Neuronal stem cell (in vitro differentiated cells): ENCODE measurements around the gene ASS1.
A peak's percentile ranks its signal among the peaks of the same experiment; 100 is the strongest.

ENCODE experiments used
- DNase-seq: peaks from one replicate; pipeline ENCODE4 v3.0.0-alpha.2; 2013; ENCODE audit warnings: low spot score
- H2AFZ ChIP-seq: one replicate; pipeline ENCODE4 v1.6.1; 2013; ENCODE audit warnings: mild to moderate bottlenecking, low read length, inconsistent platforms
- H2AK5ac ChIP-seq: 2 replicates; pipeline ENCODE4 v1.6.1; 2013; ENCODE audit warnings: low read depth, mild to moderate bottlenecking, inconsistent platforms, low read length, moderate library complexity, mixed read lengths
- H2BK120ac ChIP-seq: 2 replicates; pipeline ENCODE4 v1.6.1; 2013; ENCODE audit warnings: low read depth, mild to moderate bottlenecking, inconsistent platforms, low read length, moderate library complexity, mixed read lengths
- H2BK12ac ChIP-seq: one replicate; pipeline ENCODE4 v1.6.1; 2013; ENCODE audit warnings: low read length, inconsistent platforms
- H2BK15ac ChIP-seq: 2 replicates; pipeline ENCODE4 v1.6.1; 2013; ENCODE audit warnings: mild to moderate bottlenecking, low read length, inconsistent platforms, mixed read lengths
- H2BK5ac ChIP-seq: one replicate; pipeline ENCODE4 v1.6.1; 2013; ENCODE audit warnings: inconsistent platforms, mild to moderate bottlenecking, low read length, moderate library complexity
- H3K14ac ChIP-seq: one replicate; pipeline ENCODE4 v1.6.1; 2013; ENCODE audit warnings: low read length, inconsistent platforms
- H3K18ac ChIP-seq: 2 replicates; pipeline ENCODE4 v1.6.1; 2013; ENCODE audit warnings: low read length, inconsistent platforms
- H3K23ac ChIP-seq: 2 replicates; pipeline ENCODE4 v1.6.1; 2013; ENCODE audit warnings: low read depth, mild to moderate bottlenecking, mixed read lengths, low read length, inconsistent platforms; ENCODE audit not compliant: poor library complexity
- H3K27ac ChIP-seq: replicated peaks from 3 replicates; pipeline ENCODE4 v1.5.1; 2013; ENCODE audit warnings: low read length, inconsistent platforms
- H3K27me3 ChIP-seq, 3 experiments: 2 replicates each; pipeline ENCODE4 v1.6.1; 2013; ENCODE audit warnings: low read length in 3 of 3, mild to moderate bottlenecking in 2 of 3, inconsistent platforms in 1 of 3, low read depth in 1 of 3, mixed read lengths in 1 of 3, moderate library complexity in 1 of 3; ENCODE audit not compliant: control insufficient read depth in 3 of 3, insufficient read depth in 3 of 3
- H3K36me3 ChIP-seq, 2 donors: replicated peaks in 1 of 2; 2 replicates each; pipeline ENCODE4 v1.6.1; 2013; ENCODE audit warnings: low read length in 2 of 2; ENCODE audit not compliant: control insufficient read depth in 2 of 2, insufficient read depth in 2 of 2
- H3K4ac ChIP-seq: 2 replicates; pipeline ENCODE4 v1.6.1; 2013; ENCODE audit warnings: inconsistent platforms, mild to moderate bottlenecking, low read length, moderate library complexity
- H3K4me1 ChIP-seq, 2 donors: 1 replicate in 1 of 2; 2 replicates in 1 of 2; pipeline ENCODE4 v1.6.1; 2013; ENCODE audit warnings: low read length in 2 of 2, low read depth in 1 of 2; ENCODE audit not compliant: control insufficient read depth in 2 of 2, insufficient read depth in 1 of 2
- H3K4me2 ChIP-seq: one replicate; pipeline ENCODE4 v1.6.1; 2013; ENCODE audit warnings: mild to moderate bottlenecking, low read length, inconsistent platforms; ENCODE audit not compliant: insufficient read depth, poor library complexity, severe bottlenecking
- H3K4me3 ChIP-seq, 2 donors: 2 replicates each; pipeline ENCODE4 v1.5.1; 2013; ENCODE audit warnings: low read length in 2 of 2, mild to moderate bottlenecking in 2 of 2, inconsistent platforms in 1 of 2, moderate library complexity in 1 of 2
- H3K79me1 ChIP-seq: one replicate; pipeline ENCODE4 v1.6.1; 2013; ENCODE audit warnings: low read depth, mild to moderate bottlenecking, inconsistent platforms, low read length, moderate library complexity
- H3K9ac ChIP-seq: one replicate; pipeline ENCODE4 v1.6.1; 2013; ENCODE audit warnings: mild to moderate bottlenecking, low read depth, low read length, inconsistent platforms; ENCODE audit not compliant: poor library complexity
- H3K9me3 ChIP-seq, 2 donors: replicated peaks in 1 of 2; 2 replicates each; pipeline versions ENCODE3 to v1.6.1; 2013; ENCODE audit warnings: low read length in 2 of 2, mild to moderate bottlenecking in 2 of 2, inconsistent platforms in 1 of 2, low read depth in 1 of 2, mixed read lengths in 1 of 2, moderate library complexity in 1 of 2; ENCODE audit not compliant: control insufficient read depth in 2 of 2, insufficient read depth in 1 of 2
- H4K8ac ChIP-seq: one replicate; pipeline ENCODE4 v1.6.1; 2013; ENCODE audit warnings: low read depth, mild to moderate bottlenecking, inconsistent platforms, low read length, moderate library complexity
- H4K91ac ChIP-seq: one replicate; pipeline ENCODE4 v1.6.1; 2013; ENCODE audit warnings: low read length, low read depth, mild to moderate bottlenecking, inconsistent platforms; ENCODE audit not compliant: poor library complexity
- WGBS, 2 donors: extraction: QIAGEN DNeasy Blood & Tissue Kit; methylation state at CpG; one replicate each; pipeline ENCODE4 v1.1.7; 2013; ENCODE audit warnings: missing lambda C conversion rate in 2 of 2, mixed read lengths in 1 of 2; ENCODE audit not compliant: insufficient read length in 2 of 2, insufficient replicate concordance in 1 of 2; ENCODE audit errors: extremely low coverage in 2 of 2; 5-methylcytosine and 5-hydroxymethylcytosine counted together

ASS1 gene

GRCh38 chr9:130418776-130419175 is 26.0 kb upstream of the ASS1 start:
- peaks cover 0 to 2% of the 10 kb centered on the region in 2 donors for H3K4me1 ChIP-seq
- H3K23ac ChIP-seq, result no peak overlapping the region
- H2BK15ac ChIP-seq, result no peak overlapping the region
- no peak overlapping the region for H3K18ac ChIP-seq
- peaks cover 0 to 6% of the 10 kb centered on the region in 2 donors for H3K9me3 ChIP-seq
- no peak overlapping the region for H3K27ac ChIP-seq
- no CpG with 5 or more reads among the region's 18 CpGs for WGBS, 2 donors
- H3K4me3 ChIP-seq, result no peak overlapping the region
- H3K14ac ChIP-seq, result no peak overlapping the region
- no peaks in the 10 kb centered on the region for H3K79me1 ChIP-seq
- H4K91ac ChIP-seq, result no peak overlapping the region
- H2BK12ac ChIP-seq, result no peak overlapping the region
- no peak overlapping the region for H4K8ac ChIP-seq
- no peak overlapping the region for H2AFZ ChIP-seq
- peaks cover 0 to 37% (median 0%) of the 10 kb centered on the region in 3 experiments for H3K27me3 ChIP-seq
- no peak for DNase-seq
- H3K4me2 ChIP-seq, result no peak overlapping the region
- no peaks in the 10 kb centered on the region for H3K36me3 ChIP-seq
- no peak overlapping the region for H3K4ac ChIP-seq
- no peak overlapping the region for H2BK5ac ChIP-seq
- H3K9ac ChIP-seq, result no peak overlapping the region
- peak overlapping the region; percentile 30 for H2AK5ac ChIP-seq
- H2BK120ac ChIP-seq, result no peak overlapping the region

GRCh38 chr9:130419521-130420035 is 25.2 kb upstream of the ASS1 start:
- H3K23ac ChIP-seq, result no peak overlapping the region
- WGBS, 2 donors, result no CpG with 5 or more reads among the region's 8 CpGs
- H3K4me2 ChIP-seq, result no peak overlapping the region

GRCh38 chr9:130421154-130421801 is 23.5 kb upstream of the ASS1 start:
- Histone ChIP-seq H3K23ac (no peak overlapping the region), H4K8ac (no peak overlapping the region), H3K4me2 (no peak overlapping the region), H3K9ac (no peak overlapping the region), H3K9me3 (peaks cover 0 to 6% of the 10 kb centered on the region in 2 donors), H3K14ac (no peak overlapping the region), H3K27me3 (peaks cover 0 to 37% (median 0%) of the 10 kb centered on the region in 3 experiments), H2AFZ (peak overlapping the region; percentile 66), H2BK15ac (no peak overlapping the region), H2BK12ac (no peak overlapping the region), H3K36me3 (no peaks in the 10 kb centered on the region), H4K91ac (no peak overlapping the region), H3K4me1 (peaks cover 0 to 2% of the 10 kb centered on the region in 2 donors), H3K4me3 (no peak overlapping the region), H2AK5ac (no peak overlapping the region), H2BK5ac (no peak overlapping the region), H3K79me1 (no peaks in the 10 kb centered on the region), H3K18ac (peak overlapping the region; percentile 46), H2BK120ac (no peak overlapping the region), H3K27ac (no peak overlapping the region), H3K4ac (no peak overlapping the region)
- no peak for DNase-seq
- no CpG with 5 or more reads among the region's 17 CpGs for WGBS, 2 donors

More at GRCh38 chr9:130419521-130420035, 25.2 kb upstream of the ASS1 start:
- H3K36me3 ChIP-seq, result no peaks in the 10 kb centered on the region
- no peak for DNase-seq
- H2BK15ac ChIP-seq, result no peak overlapping the region
- H3K4me1 ChIP-seq, result peaks cover 0 to 2% of the 10 kb centered on the region in 2 donors
- peak overlapping the region; percentile 30 for H2AK5ac ChIP-seq
- peaks cover 0 to 6% of the 10 kb centered on the region in 2 donors for H3K9me3 ChIP-seq
- H3K14ac ChIP-seq, result no peak overlapping the region
- no peak overlapping the region for H3K18ac ChIP-seq
- H2BK12ac ChIP-seq, result no peak overlapping the region
- H2AFZ ChIP-seq, result no peak overlapping the region
- no peak overlapping the region for H3K9ac ChIP-seq
- no peak overlapping the region for H4K91ac ChIP-seq
- no peak overlapping the region for H2BK120ac ChIP-seq
- H3K27me3 ChIP-seq, result peaks cover 0 to 37% (median 0%) of the 10 kb centered on the region in 3 experiments
- H2BK5ac ChIP-seq, result no peak overlapping the region
- H3K4ac ChIP-seq, result no peak overlapping the region
- no peak overlapping the region for H3K4me3 ChIP-seq
- H3K27ac ChIP-seq, result no peak overlapping the region
- H3K79me1 ChIP-seq, result no peaks in the 10 kb centered on the region
- no peak overlapping the region for H4K8ac ChIP-seq

- Histone ChIP-seq H3K4me1 (peaks cover 0 to 2% of the 10 kb centered on the region in 2 donors), H3K9me3 (peaks cover 0 to 6% of the 10 kb centered on the region in 2 donors), H3K36me3 (no peaks in the 10 kb centered on the region), H2BK120ac (no peak overlapping the region), H4K8ac (no peak overlapping the region), H2BK15ac (no peak overlapping the region), H2BK5ac (no peak overlapping the region), H2AFZ (no peak overlapping the region), H3K27me3 (peaks cover 0 to 39% (median 0%) of the 10 kb centered on the region in 3 experiments), H3K79me1 (no peaks in the 10 kb centered on the region), H4K91ac (no peak overlapping the region), H3K23ac (no peak overlapping the region), H3K4me2 (no peak overlapping the region), H3K18ac (no peak overlapping the region), H3K9ac (no peak overlapping the region), H2AK5ac (no peak overlapping the region), H3K4me3 (no peak overlapping the region), H3K4ac (no peak overlapping the region), H3K27ac (no peak overlapping the region), H3K14ac (no peak overlapping the region), H2BK12ac (no peak overlapping the region)
- DNase-seq, result no peak
- WGBS, 2 donors, result no CpG with 5 or more reads among the region's 13 CpGs
These were observed 22.9 kb upstream of the ASS1 start for GRCh38 chr9:130421802-130422276.
